Measurements from ENCODE around the gene RYR2.
A peak's percentile ranks its signal among the peaks of the same experiment; 100 is the strongest.

The RYR2 gene

GRCh38 chr1:237041795-237042525 is at the start of gene RYR2:
RYR2 (plus strand) TSS chr1:237042184; CDS start chr1:237042522, 338 bp downstream.
- no peak for DNase-seq

GRCh38 chr1:236992449-236992848 is 49.5 kb upstream of the RYR2 start:
- no peak for DNase-seq

GRCh38 chr1:236994450-236994849 is 47.5 kb upstream of the RYR2 start:
- no peak for DNase-seq

- DNase-seq: no peak
Measured at GRCh38 chr1:236997361-236997760, 44.6 kb upstream of the RYR2 start.

GRCh38 chr1:236997882-236998281 is 44.1 kb upstream of the RYR2 start:
- peak; percentile 50 for DNase-seq

- DNase-seq: no peak
Measured at GRCh38 chr1:236998546-236998945, 43.4 kb upstream of the RYR2 start.

GRCh38 chr1:237000191-237000590 is 41.8 kb upstream of the RYR2 start:
- DNase-seq: no peak

GRCh38 chr1:237003516-237003915 is 38.5 kb upstream of the RYR2 start:
- DNase-seq: no peak

- no peak for DNase-seq
Measured at GRCh38 chr1:237004116-237004515, 37.9 kb upstream of the RYR2 start, which contains the start of gene MT1HL1. MT1HL1 (minus strand) TSS chr1:237004441; CDS start chr1:237004372, 69 bp downstream.

- DNase-seq: no peak
Measured at GRCh38 chr1:237005674-237006073, 36.3 kb upstream of the RYR2 start.

- DNase-seq: no peak
Measured at GRCh38 chr1:237007147-237007881, 34.7 kb upstream of the RYR2 start.

- no peak for DNase-seq
Measured at GRCh38 chr1:237009611-237010010, 32.4 kb upstream of the RYR2 start.

GRCh38 chr1:237011432-237011831 is 30.6 kb upstream of the RYR2 start:
- DNase-seq: no peak

- DNase-seq: no peak
Measured at GRCh38 chr1:237012361-237012760, 29.6 kb upstream of the RYR2 start.

GRCh38 chr1:237012788-237013383 is 29.1 kb upstream of the RYR2 start:
- DNase-seq: peak; percentile 6

GRCh38 chr1:237013608-237014007 is 28.4 kb upstream of the RYR2 start:
- no peak for DNase-seq

GRCh38 chr1:237016626-237017025 is 25.4 kb upstream of the RYR2 start:
- no peak for DNase-seq

- no peak for DNase-seq
Measured at GRCh38 chr1:237018896-237019295, 23.1 kb upstream of the RYR2 start.

- no peak for DNase-seq
Measured at GRCh38 chr1:237025358-237026074, 16.5 kb upstream of the RYR2 start.

GRCh38 chr1:237029240-237029639 is 12.7 kb upstream of the RYR2 start:
- DNase-seq: no peak

GRCh38 chr1:237029850-237030535 is 12.0 kb upstream of the RYR2 start:
- DNase-seq: no peak

GRCh38 chr1:237031480-237031879 is 10.5 kb upstream of the RYR2 start:
- no peak for DNase-seq

- no peak for DNase-seq
Measured at GRCh38 chr1:237032029-237032428, 10.0 kb upstream of the RYR2 start.
